Muscle of leg (tissue), 16 donors: Measurements from ENCODE around the gene TAF11L10. TPM values are rescaled to one million over a fixed set of nuclear protein-coding genes. Genes with fewer than 3 reads are reported as not detected.
"Not testable (repeated sequence)": the region's sequence is repeated elsewhere in the genome, so short reads cannot be mapped to it uniquely, and the experiment has no call there.

ENCODE experiments used
- DNase-seq: peaks from one replicate; pipeline ENCODE4 v3.0.0; 2013
- H3K27ac ChIP-seq: one replicate; pipeline ENCODE4 v1.5.1; 2013; ENCODE audit warnings: mild to moderate bottlenecking, low read length, control low read depth
- H3K27me3 ChIP-seq: one replicate; pipeline ENCODE4 v1.6.1; 2013; ENCODE audit warnings: low read length; ENCODE audit not compliant: control insufficient read depth, insufficient read depth
- H3K36me3 ChIP-seq: one replicate; pipeline ENCODE4 v1.6.1; 2013; ENCODE audit warnings: low read length; ENCODE audit not compliant: control insufficient read depth, insufficient read depth
- H3K4me1 ChIP-seq: one replicate; pipeline ENCODE4 v1.6.1; 2013; ENCODE audit warnings: low read length; ENCODE audit not compliant: control insufficient read depth, insufficient read depth
- H3K4me3 ChIP-seq: one replicate; pipeline ENCODE4 v1.5.1; 2013; ENCODE audit warnings: low read length, control low read depth
- H3K9me3 ChIP-seq: replicated peaks from 2 replicates; pipeline ENCODE4 v1.6.1; 2013; ENCODE audit warnings: low read depth, low read length; ENCODE audit not compliant: control insufficient read depth
- WGBS: methylation state at CpG from one replicate; pipeline ENCODE4 v1.1.5; 2013; ENCODE audit warnings: missing lambda C conversion rate; ENCODE audit not compliant: insufficient coverage; 5-methylcytosine and 5-hydroxymethylcytosine counted together
- long read RNA-seq, 11 donors: transcript quantifications; one replicate each; lab custom pipeline, GENCODE V29; 2026
- polyA plus RNA-seq, 8 donors: library from polyadenylated mRNA; unstranded; fragments of 120-200 nt; gene quantifications; one replicate each; pipeline versions ENCODE4 v1.2.1 to v1.2.3, GENCODE V29; 2013; ENCODE audit warnings: inconsistent platforms in 1 of 8, low replicate concordance in 1 of 8; ENCODE audit not compliant: insufficient read length in 8 of 8, insufficient read depth in 1 of 8
- total RNA-seq: library from RNA; stranded (reverse); fragments of 120-200 nt; gene quantifications from one replicate; pipeline ENCODE4 v1.2.4, GENCODE V29; 2013

The TAF11L10 gene
- total RNA-seq (not detected), polyA plus RNA-seq (not detected)
- long read RNA-seq, donor 1 = 0 reads
- long read RNA-seq, donor 2 = 0 reads
- long read RNA-seq, donor 3 = 0 reads
- long read RNA-seq, donor 4 = 0 reads
- long read RNA-seq, donor 5 = 0 reads
- long read RNA-seq, donor 6 = 0 reads
- long read RNA-seq, donor 7 = 0 reads
- long read RNA-seq, donor 8 = 0 reads
- long read RNA-seq, donor 9 = 0 reads
- long read RNA-seq, donor 10 = 0 reads
- long read RNA-seq, donor 11 = 0 reads

- H3K4me3 ChIP-seq, H3K36me3 ChIP-seq, DNase-seq, H3K27ac ChIP-seq, H3K4me1 ChIP-seq, H3K27me3 ChIP-seq, H3K9me3 ChIP-seq: not testable (repeated sequence)
- WGBS = no CpG with 5 or more reads among the region's 15 CpGs
These were observed at the start of gene TAF11L10 for GRCh38 chr5:17597728-17598127. TAF11L10 (minus strand) TSS chr5:17597828.

- DNase-seq = no peak
- Histone ChIP-seq H3K27me3 (no peaks in the 10 kb centered on the region), H3K27ac (no peak within 1 kb of the TSS), H3K4me1 (no peaks in the 10 kb centered on the region), H3K9me3 (no peaks in the 10 kb centered on the region), H3K36me3 (no peaks in the 10 kb centered on the region), H3K4me3 (no peak within 1 kb of the TSS)
- WGBS = 88% methylated on average over 3 of the region's 5 CpGs
These were observed 36.5 kb upstream of the TAF11L10 start, which contains the start of gene TAF11L14 for GRCh38 chr5:17634160-17634559. TAF11L14 (plus strand) TSS chr5:17634460.

GRCh38 chr5:17631788-17632187 lies 34.2 kb upstream of the TAF11L10 start, which contains the start of gene TAF11L13:
TAF11L13 (plus strand) TSS chr5:17632088.
- not testable (repeated sequence) for DNase-seq, H3K4me3 ChIP-seq, H3K9me3 ChIP-seq, H3K36me3 ChIP-seq, H3K4me1 ChIP-seq, H3K27me3 ChIP-seq, H3K27ac ChIP-seq
- WGBS = 100% methylated on average over 1 of the region's 12 CpGs

GRCh38 chr5:17625686-17626085 lies 28.1 kb upstream of the TAF11L10 start:
- no peaks in the 10 kb centered on the region for H3K9me3 ChIP-seq
- DNase-seq = no peak
- WGBS = 95% methylated on average over 11 of the region's 11 CpGs

GRCh38 chr5:17620627-17621026 lies 23.0 kb upstream of the TAF11L10 start:
- Histone ChIP-seq H3K9me3 (no peaks in the 10 kb centered on the region), H3K27ac (no peak overlapping the region), H3K36me3 (no peaks in the 10 kb centered on the region), H3K4me3 (no peak overlapping the region), H3K27me3 (no peaks in the 10 kb centered on the region), H3K4me1 (no peaks in the 10 kb centered on the region)
- 79% methylated on average over 15 of the region's 17 CpGs for WGBS
- DNase-seq = no peak

More at GRCh38 chr5:17625686-17626085, 28.1 kb upstream of the TAF11L10 start:
- Histone ChIP-seq H3K27ac (no peak overlapping the region), H3K4me1 (no peaks in the 10 kb centered on the region), H3K36me3 (no peaks in the 10 kb centered on the region), H3K4me3 (no peak overlapping the region), H3K27me3 (no peaks in the 10 kb centered on the region)

- H3K4me1 ChIP-seq = no peaks in the 10 kb centered on the region
- no peaks in the 10 kb centered on the region for H3K36me3 ChIP-seq
- H3K4me3 ChIP-seq = no peak overlapping the region
- H3K27ac ChIP-seq = no peak overlapping the region
- DNase-seq = no peak
- peaks cover 2% of the 10 kb centered on the region for H3K9me3 ChIP-seq
- no CpG with 5 or more reads among the region's 3 CpGs for WGBS
- no peaks in the 10 kb centered on the region for H3K27me3 ChIP-seq
These were observed 21.7 kb upstream of the TAF11L10 start for GRCh38 chr5:17619354-17619753.

GRCh38 chr5:17614872-17615605 lies 17.4 kb upstream of the TAF11L10 start:
- H3K4me1 ChIP-seq = no peaks in the 10 kb centered on the region
- whole genome bisulfite sequencing = 92% methylated on average over 11 of the region's 17 CpGs
- no peak for DNase-seq

GRCh38 chr5:17610092-17610491 lies 12.5 kb upstream of the TAF11L10 start, which contains the start of gene TAF11L12:
TAF11L12 (plus strand) TSS chr5:17610392.
- H3K27ac ChIP-seq, DNase-seq, H3K27me3 ChIP-seq, H3K4me1 ChIP-seq, H3K36me3 ChIP-seq, H3K4me3 ChIP-seq, H3K9me3 ChIP-seq: not testable (repeated sequence)
- no CpG with 5 or more reads among the region's 2 CpGs for WGBS

More at GRCh38 chr5:17614872-17615605, 17.4 kb upstream of the TAF11L10 start:
- H3K27ac ChIP-seq = no peak overlapping the region
- H3K4me3 ChIP-seq = no peak overlapping the region
- H3K36me3 ChIP-seq = no peaks in the 10 kb centered on the region
- no peaks in the 10 kb centered on the region for H3K27me3 ChIP-seq
- peaks cover 2% of the 10 kb centered on the region for H3K9me3 ChIP-seq

GRCh38 chr5:17607461-17607860 lies 9.8 kb upstream of the TAF11L10 start:
- not testable (repeated sequence) for DNase-seq, H3K9me3 ChIP-seq, H3K36me3 ChIP-seq, H3K4me3 ChIP-seq, H3K27ac ChIP-seq, H3K4me1 ChIP-seq, H3K27me3 ChIP-seq
- no CpG with 5 or more reads among the region's 4 CpGs for WGBS

- no peak for DNase-seq
- H3K4me1 ChIP-seq = no peaks in the 10 kb centered on the region
- 90% methylated on average over 5 of the region's 14 CpGs for WGBS
- H3K4me3 ChIP-seq = no peak overlapping the region
- H3K9me3 ChIP-seq = no peaks in the 10 kb centered on the region
- H3K27me3 ChIP-seq = no peaks in the 10 kb centered on the region
- no peaks in the 10 kb centered on the region for H3K36me3 ChIP-seq
- H3K27ac ChIP-seq = no peak overlapping the region
These were observed 7.3 kb upstream of the TAF11L10 start for GRCh38 chr5:17604951-17605350.
